Right atrium auricular region (tissue), 2 donors: Measurements from ENCODE around the gene RHOB. TPM values are rescaled to one million over a fixed set of nuclear protein-coding genes. Genes with fewer than 3 reads are reported as not detected.
"Not testable (repeated sequence)": the region's sequence is repeated elsewhere in the genome, so short reads cannot be mapped to it uniquely, and the experiment has no call there.

Experiments
- DNase-seq: peaks from one replicate; pipeline ENCODE4 v3.0.0-alpha.2; 2019; ENCODE audit warnings: low spot score
- H3K27ac ChIP-seq, 2 donors: fragments of 200-600 bp; sonication (generic); 1 replicate in 1 of 2; 2 replicates in 1 of 2; pipeline ENCODE4 v1.5.1; 2016 to 2019
- H3K27me3 ChIP-seq, 2 donors: fragments of 200-600 bp; sonication (generic); one replicate each; pipeline versions ENCODE4 v1.5.1 to v1.6.0; 2017 to 2019
- H3K36me3 ChIP-seq: fragments of 200-600 bp; sonication (generic); one replicate; pipeline ENCODE4 v1.5.1; 2016
- H3K4me1 ChIP-seq, 2 donors: fragments of 200-600 bp; sonication (generic); one replicate each; pipeline versions ENCODE4 v1.5.1 to v1.6.0; 2017 to 2019
- H3K4me3 ChIP-seq, 2 donors: fragments of 200-600 bp; sonication (generic); 1 replicate in 1 of 2; 2 replicates in 1 of 2; pipeline ENCODE4 v1.5.1; 2017 to 2019; ENCODE audit warnings: mild to moderate bottlenecking in 1 of 2, moderate library complexity in 1 of 2
- H3K9me3 ChIP-seq, 2 donors: fragments of 200-600 bp; sonication (generic); one replicate each; pipeline ENCODE4 v1.5.1; 2019
- total RNA-seq, 2 donors: library from RNA; depleted of rRNA; stranded (reverse); fragments of >200 nt; gene quantifications; one replicate each; pipeline ENCODE4 v1.1.0, GENCODE V29; 2016
- TF ChIP-seq, protein P1 (sequence below), 2 donors: fragments of 200-600 bp; sonication (generic); IDR thresholded peaks; one replicate each; pipeline ENCODE4 v1.5.1; 2019; ENCODE audit warnings: antibody characterized with exemption in 2 of 2

The RHOB gene
- total RNA-seq, 2 donors from 2014 or later, result 471 to 664 TPM

DNA sequence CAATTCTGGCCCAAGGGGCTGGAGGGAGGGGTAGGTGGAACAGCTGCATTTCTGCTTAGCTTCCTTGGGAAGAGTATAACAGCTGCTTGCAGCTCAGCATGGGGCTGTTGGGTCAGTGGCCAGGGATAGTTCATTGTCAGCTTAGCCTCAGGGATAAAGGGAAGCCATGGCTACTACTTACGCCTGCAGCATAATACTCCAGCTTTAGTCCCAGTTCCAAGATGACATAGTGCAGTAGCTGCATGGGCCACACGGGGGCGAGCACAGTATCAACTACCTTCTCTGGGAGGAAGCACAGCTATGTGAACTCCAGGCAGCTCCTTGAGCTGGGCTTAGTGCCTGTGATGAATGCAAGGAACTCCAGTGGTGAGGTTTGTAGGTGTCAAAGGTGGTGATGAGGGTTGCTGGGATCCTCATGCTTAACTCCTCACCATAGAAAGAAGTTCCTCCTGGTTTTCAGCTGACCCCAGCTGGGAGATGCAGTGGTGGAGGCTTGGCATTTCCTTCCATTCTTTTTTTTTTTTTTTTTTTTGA, 35.4 kb upstream of the RHOB start:
- no peak overlapping the region for H3K27ac ChIP-seq
- TF ChIP-seq, protein P1, sequence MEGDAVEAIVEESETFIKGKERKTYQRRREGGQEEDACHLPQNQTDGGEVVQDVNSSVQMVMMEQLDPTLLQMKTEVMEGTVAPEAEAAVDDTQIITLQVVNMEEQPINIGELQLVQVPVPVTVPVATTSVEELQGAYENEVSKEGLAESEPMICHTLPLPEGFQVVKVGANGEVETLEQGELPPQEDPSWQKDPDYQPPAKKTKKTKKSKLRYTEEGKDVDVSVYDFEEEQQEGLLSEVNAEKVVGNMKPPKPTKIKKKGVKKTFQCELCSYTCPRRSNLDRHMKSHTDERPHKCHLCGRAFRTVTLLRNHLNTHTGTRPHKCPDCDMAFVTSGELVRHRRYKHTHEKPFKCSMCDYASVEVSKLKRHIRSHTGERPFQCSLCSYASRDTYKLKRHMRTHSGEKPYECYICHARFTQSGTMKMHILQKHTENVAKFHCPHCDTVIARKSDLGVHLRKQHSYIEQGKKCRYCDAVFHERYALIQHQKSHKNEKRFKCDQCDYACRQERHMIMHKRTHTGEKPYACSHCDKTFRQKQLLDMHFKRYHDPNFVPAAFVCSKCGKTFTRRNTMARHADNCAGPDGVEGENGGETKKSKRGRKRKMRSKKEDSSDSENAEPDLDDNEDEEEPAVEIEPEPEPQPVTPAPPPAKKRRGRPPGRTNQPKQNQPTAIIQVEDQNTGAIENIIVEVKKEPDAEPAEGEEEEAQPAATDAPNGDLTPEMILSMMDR (IDR thresholded peaks at IDR 0.05), result peak; percentile 79 to 86

DNA sequence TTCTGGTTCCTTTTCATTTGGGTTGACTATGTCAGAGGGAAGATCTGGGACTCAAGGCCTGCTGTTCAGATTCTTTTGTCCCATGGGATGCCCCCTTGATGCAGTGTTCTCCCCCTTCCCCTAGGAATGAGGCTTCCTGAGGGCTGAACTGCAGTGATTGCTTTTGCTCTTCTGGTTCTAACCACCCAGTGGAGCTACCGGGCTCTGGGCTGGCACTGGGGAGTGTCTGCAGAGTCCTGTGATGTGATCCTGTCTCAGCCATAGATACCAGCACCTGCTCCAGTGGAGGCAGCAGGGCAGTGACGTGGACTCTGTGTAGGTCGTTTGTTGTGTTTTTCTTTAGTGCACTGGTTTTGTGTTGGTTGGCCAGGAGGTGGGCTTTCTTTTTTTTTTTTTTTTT, 32.1 kb upstream of the RHOB start:
- no peak overlapping the region for H3K27ac ChIP-seq
- H3K4me1 ChIP-seq, result no peaks in the 10 kb centered on the region
- H3K9me3 ChIP-seq, result peaks cover 0 to 4% of the 10 kb centered on the region in 2 donors
- no peaks in the 10 kb centered on the region for H3K36me3 ChIP-seq
- H3K27me3 ChIP-seq, result no peaks in the 10 kb centered on the region
- no peak overlapping the region for H3K4me3 ChIP-seq
- peak; percentile 40 for DNase-seq
- TF ChIP-seq, protein P1 (IDR thresholded peaks at IDR 0.05), result no peak

More for the DNA sequence above, 35.4 kb upstream of the RHOB start:
- no peak overlapping the region for H3K4me3 ChIP-seq
- DNase-seq, result peak; percentile 92
- no peaks in the 10 kb centered on the region for H3K27me3 ChIP-seq
- H3K4me1 ChIP-seq, result no peaks in the 10 kb centered on the region
- H3K9me3 ChIP-seq, result peaks cover 0 to 25% of the 10 kb centered on the region in 2 donors
- H3K36me3 ChIP-seq, result no peaks in the 10 kb centered on the region

DNA sequence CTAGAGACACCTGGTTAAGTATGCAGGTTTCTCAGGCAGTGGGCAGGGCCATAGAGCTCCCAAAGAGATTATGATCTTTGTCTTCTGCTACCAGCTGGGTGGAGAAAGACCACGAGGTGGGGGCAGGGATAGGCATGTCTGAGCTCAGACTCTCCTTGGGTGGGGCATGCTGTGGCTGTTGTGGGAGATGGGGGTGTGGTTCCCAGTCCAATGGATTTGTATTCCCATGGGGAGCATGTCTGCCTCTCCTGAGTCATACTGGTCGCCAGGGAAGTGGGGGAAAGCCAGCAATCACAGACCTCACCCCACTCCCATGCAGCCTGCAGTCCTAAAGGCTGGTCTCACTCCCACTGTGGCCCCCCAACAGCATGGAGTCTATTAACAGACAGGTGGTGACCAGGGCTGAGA, 31.4 kb upstream of the RHOB start:
- H3K9me3 ChIP-seq, result no peaks in the 10 kb centered on the region
- no peaks in the 10 kb centered on the region for H3K4me1 ChIP-seq
- TF ChIP-seq, protein P1 (IDR thresholded peaks at IDR 0.05), result no peak
- no peak overlapping the region for H3K4me3 ChIP-seq
- H3K27me3 ChIP-seq, result no peaks in the 10 kb centered on the region
- H3K36me3 ChIP-seq, result no peaks in the 10 kb centered on the region
- no peak for DNase-seq
- H3K27ac ChIP-seq, result no peak overlapping the region

DNA sequence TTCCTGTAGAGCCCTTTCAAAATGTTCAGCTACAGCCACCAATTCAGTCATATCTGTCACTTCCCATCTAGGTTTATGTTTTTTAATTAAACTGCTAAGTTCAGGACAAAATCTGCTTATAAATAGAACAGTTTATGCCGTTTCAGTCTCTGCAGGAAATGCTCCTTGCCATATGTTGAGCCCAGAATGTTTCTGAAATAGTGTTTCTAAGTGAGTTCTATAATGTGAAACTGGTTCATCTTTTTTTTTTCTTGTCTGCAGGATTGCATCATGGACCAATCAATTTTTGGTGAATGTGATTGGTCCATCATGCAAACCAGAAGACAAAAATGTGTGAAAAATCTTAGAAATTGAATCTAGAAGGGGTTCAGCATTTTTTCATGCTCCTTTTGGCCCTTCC, 30.2 kb upstream of the RHOB start:
- TF ChIP-seq, protein P1 (IDR thresholded peaks at IDR 0.05), result no peak
- Histone ChIP-seq H3K27ac (no peak overlapping the region), H3K9me3 (no peaks in the 10 kb centered on the region), H3K4me3 (no peak overlapping the region), H3K36me3 (no peaks in the 10 kb centered on the region), H3K4me1 (peaks cover 0 to 6% of the 10 kb centered on the region in 2 donors), H3K27me3 (no peaks in the 10 kb centered on the region)
- no peak for DNase-seq

DNA sequence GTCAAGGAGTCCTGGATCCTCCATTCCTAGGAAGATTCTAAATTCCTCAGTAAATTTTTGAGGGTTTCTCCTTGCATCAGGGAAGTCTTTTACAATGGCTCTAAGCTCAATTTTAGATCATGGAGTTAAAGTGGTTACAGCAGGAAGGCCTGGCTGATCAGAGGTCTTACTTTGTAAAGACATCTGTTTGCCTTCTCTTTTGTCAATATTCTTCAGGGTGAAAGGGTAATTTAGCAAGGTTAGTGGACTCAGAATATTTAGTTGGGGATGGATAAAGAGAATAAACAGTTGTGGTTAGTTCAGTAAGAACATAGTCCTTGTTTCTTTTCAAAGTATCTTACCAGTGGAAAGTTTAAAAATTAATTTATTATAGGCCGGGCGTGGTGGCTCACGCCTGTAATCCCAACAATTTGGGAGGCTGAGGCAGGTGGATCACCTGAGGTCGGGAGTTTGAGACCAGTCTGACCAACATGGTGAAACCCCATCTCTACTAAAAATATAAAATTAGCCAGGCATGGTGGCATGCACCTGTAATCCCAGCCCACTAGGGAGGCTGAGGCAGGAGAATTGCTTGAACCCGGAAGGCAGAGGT, 29.5 kb upstream of the RHOB start:
- H3K9me3 ChIP-seq, H3K36me3 ChIP-seq, H3K27ac ChIP-seq, H3K27me3 ChIP-seq, H3K4me3 ChIP-seq: not testable (repeated sequence)
- peaks cover 0 to 12% of the 10 kb centered on the region in 2 donors for H3K4me1 ChIP-seq
- DNase-seq, result peak; percentile 32

DNA sequence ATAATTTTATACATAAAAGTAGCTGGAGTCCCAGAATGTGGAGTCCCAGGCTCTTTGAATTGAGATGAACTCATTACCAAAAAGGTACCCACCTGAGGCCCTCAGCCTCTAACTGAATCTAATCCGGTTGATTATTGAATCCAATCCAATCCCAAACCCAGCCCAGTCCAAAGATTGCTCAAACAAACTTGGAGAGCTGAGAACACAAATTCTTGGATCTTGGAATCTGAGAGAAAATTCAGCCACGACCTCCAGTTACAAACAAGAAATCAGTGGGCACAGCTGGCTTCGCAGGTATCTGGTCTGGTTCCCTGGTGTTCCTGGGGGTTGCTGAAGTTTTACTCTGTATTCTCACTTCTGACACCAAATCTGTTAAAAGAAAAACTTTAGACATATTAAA, 28.4 kb upstream of the RHOB start:
- no peaks in the 10 kb centered on the region for H3K27me3 ChIP-seq
- peaks cover 0 to 24% of the 10 kb centered on the region in 2 donors for H3K4me1 ChIP-seq
- no peaks in the 10 kb centered on the region for H3K9me3 ChIP-seq
- DNase-seq, result peak; percentile 43
- no peak overlapping the region for H3K4me3 ChIP-seq
- TF ChIP-seq, protein P1 (IDR thresholded peaks at IDR 0.05), result no peak
- H3K27ac ChIP-seq, result peak overlapping the region; percentile 57 to 71
- H3K36me3 ChIP-seq, result no peaks in the 10 kb centered on the region
